Hematopoietic multipotent progenitor cell treated with erythropoietin and hydrocortisone succinate and interleukin-3 and kit ligand, for 8 days (in vitro differentiated cells): ENCODE measurements around the gene PUDP.
"Not testable (repeated sequence)": the region's sequence is repeated elsewhere in the genome, so short reads cannot be mapped to it uniquely, and the experiment has no call there.

Source experiments
- DNase-seq: peaks from one replicate; pipeline ENCODE4 v3.0.0-alpha.2; 2015

PUDP gene

GRCh38 chrX:7072856-7073255, 75.1 kb downstream of the PUDP start:
- no peak for DNase-seq

DNA sequence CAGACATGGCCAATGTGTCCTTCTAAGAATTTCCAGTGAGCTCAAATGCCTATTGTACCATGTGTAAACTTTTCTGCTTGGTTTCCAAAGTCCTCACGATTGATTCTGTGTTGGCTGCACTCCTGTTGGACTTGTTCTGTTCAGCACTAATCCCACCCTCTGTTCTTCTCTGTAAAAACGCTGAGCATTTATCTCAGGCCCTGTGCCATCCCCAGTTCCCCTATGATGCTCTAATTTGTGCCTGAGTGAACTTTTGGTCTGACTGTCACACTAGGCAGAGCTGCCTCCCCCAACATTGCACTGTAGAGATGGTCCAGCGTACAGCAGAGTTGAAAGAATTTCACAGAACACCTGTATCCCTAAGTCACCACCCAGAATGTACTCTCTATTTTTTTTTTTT, 76.6 kb downstream of the PUDP start:
- DNase-seq: no peak

DNA sequence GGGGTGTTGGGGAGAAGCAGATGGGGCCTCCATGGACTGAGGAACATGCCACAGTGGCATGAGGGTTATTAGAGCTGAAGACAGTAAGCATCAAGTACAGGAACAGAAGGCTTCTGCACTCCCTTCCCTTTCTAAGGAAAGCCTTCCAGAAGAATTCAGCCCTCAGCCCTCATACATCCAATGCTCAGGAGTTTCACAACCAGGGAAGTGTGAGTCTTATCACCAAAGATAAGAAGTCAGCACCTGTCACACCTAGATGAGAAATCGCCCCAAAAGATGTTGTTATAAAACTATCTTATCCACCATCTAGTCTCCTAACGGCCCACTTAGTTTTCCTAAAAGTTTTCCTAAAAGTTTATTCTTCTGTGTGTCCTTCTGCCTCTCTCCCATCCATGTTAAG, 78.4 kb downstream of the PUDP start:
- no peak for DNase-seq

GRCh38 chrX:7068939-7069367, 79.0 kb downstream of the PUDP start:
- no peak for DNase-seq

GRCh38 chrX:7067256-7067655, 80.7 kb downstream of the PUDP start:
- DNase-seq: no peak

- DNase-seq: no peak
These were observed 82.5 kb downstream of the PUDP start for GRCh38 chrX:7065473-7065872.

- no peak for DNase-seq
These were observed 85.0 kb downstream of the PUDP start for GRCh38 chrX:7062903-7063302.

DNA sequence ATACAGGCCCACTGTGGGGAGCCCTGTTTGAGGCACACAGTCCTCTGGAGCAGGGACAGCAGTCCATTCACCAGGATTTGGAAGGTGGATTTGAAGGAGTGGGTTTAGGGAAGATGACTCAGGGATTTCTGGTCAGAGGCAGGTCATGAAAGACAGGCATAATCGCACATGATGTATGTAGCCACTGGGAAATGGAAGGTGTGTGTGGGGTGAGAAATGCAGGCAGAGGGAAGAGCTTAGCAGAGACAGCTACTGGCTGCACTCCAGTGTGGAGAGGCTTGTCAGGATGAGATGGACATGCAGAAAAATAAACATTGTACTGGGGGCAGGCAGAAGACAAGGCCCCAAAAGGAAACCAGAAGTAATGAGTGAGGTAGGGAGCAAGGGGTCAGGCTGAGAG, 85.7 kb downstream of the PUDP start:
- DNase-seq: no peak

DNA sequence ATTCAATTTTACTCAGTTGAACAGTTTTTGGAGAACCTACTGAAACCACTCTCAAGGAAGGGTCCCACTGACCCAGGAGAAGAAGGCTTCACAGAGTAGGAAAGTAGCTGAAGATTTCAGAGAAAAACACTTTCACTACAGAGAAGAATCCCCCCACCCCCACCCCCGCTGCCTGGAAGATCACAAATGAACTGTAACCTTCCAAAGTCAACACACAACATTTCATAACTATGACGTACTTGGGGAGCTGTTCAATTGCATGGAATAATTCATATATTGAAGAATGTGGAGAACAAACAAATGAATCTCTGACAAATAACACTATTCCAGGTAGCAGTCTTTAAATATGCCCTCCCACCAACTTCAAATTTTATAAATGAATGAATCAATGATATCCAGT, 86.5 kb downstream of the PUDP start:
- DNase-seq: no peak

- no peak for DNase-seq
These were observed 87.5 kb downstream of the PUDP start for GRCh38 chrX:7060444-7060843.

GRCh38 chrX:7059859-7060258, 88.1 kb downstream of the PUDP start:
- no peak for DNase-seq

- no peak for DNase-seq
These were observed 88.6 kb downstream of the PUDP start for GRCh38 chrX:7059214-7059838.

DNA sequence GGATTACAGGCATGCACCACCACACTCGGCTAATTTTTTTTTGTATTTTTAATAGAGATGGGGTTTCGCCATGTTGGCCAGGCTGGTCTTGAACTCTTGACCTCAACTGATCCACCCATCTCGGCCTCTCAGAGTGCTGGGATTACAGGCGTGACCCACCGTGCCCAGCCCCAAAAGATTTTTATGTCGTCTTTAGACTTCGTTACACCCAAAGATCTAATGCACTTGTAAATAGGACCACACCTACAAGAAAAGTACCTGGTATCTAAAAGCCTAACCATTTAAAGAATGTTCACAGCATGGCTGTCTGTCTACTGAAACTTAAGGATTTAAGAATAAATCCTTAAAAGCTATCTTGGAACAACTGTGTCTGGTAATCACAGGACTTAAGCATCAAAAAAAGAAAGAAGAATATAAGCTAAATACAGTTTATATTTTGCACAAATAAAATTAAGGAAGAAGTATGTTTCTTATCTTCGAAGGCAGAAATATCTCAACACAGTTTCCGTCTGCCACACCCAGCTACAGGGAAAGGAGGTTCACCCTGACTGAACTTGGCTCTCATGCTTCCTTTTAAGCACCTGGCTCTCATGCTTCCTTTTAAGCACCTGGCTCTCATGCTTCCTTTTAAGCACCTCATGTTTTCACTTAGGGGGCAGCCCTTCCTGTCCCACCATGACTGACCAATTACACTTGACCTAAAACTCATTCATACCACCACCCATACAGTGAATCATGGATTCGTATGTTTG, 92.4 kb downstream of the PUDP start:
- peak; percentile 20 for DNase-seq

GRCh38 chrX:7054219-7055216, 93.4 kb downstream of the PUDP start:
- no peak for DNase-seq

GRCh38 chrX:7052541-7052940, 95.4 kb downstream of the PUDP start:
- DNase-seq: no peak

- DNase-seq: no peak
These were observed 97.7 kb downstream of the PUDP start for GRCh38 chrX:7050271-7050670.

DNA sequence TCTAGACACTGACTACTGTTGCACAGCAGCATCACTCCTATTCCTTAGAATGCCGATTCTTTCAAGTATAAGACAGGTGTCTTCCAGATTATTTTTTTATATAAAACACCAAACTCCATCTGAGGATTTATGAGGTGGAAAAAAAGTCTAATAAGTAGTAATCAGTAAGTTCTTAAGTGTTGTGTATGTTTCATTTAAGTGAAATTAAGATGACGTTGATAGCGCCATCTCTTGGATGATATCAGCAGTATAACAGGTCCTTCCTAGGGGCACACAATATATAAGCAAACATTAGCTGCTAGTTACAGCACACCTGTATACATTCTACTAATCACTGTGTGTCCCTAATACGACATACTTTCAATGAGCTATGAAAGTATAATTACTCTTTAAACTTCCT, 100.0 kb downstream of the PUDP start:
- DNase-seq: no peak

DNA sequence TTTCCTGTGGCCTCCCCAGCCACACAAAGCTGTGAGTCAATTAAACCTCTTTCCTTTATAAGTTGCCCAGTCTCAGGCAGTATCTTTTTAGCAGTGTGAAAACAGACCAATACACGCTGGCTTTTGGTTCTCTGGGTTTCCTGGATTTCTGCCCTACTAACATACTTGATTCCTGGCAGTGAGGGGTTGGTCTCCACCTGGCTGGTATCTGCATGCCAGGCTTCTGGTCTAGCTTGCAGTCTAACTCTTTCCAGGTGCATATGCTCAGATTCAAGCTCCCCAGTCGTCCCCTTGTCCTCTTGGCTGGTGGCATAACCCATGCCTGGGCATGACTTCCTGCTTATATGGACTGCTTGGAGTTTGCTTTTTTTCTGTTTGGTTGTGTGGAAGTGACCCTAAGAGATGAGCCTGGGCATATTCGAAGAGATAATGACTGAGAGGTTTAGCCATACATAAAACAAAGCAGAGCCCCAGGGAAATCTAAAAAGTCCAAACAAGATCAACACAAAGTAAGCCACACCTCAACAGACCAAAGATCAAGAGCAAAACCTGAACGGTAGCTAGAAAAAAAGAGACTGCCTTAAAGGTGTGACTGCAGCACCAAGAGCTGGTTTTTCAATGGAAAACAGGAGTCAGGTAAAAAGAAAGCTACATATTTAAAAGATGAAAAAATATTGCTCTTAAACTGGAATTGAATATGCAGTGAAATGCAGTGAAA, 102.6 kb downstream of the PUDP start:
- DNase-seq: no peak

DNA sequence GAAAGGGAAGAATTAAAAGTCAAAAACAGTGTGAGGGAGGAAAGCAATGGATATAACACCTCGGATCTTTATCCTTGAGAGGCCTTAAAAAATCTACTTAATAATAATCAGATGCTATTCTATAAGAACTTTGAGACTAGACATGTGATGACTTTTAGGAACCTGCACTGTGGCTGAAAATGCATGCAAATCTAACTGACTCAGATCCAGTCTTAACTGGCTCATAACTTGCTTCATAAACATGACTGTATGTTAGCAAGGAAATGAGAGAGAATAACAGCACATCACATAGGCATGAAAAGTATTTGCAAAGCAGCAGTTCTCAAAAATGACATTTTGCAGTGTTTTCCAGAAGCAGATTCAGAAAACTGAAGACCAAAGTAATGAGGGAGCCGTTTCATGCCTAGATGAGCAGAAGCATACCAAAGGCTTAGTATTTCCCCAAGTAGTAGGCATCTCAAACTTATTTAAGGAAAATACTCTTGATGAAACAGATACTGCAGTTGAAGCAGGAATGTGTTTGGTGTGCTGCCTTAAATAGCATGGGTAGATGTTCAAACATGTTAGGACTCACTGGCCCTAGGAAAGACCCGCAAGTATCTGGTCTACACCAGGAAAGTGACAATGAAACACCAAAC, 104.0 kb downstream of the PUDP start:
- DNase-seq: not testable (repeated sequence)

DNA sequence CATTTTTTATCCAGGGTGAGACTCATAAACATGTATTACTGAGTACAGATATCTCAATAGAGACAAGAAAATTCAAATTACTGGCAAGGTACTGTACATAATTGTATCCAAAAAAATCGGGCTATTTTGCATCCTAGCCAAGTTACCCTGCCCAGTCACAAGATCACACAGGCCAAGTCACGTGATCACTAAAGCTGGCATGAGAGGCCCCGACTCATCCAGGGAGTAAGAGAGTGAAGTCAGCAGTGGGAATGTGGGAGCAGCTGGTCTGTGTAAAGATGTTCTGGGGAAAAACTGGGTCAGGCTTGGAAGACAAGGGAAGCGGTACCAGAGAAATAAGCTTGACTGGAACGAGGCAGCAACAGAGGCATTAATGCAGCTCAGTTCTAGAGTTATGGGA, 119.7 kb downstream of the PUDP start:
- DNase-seq: no peak

DNA sequence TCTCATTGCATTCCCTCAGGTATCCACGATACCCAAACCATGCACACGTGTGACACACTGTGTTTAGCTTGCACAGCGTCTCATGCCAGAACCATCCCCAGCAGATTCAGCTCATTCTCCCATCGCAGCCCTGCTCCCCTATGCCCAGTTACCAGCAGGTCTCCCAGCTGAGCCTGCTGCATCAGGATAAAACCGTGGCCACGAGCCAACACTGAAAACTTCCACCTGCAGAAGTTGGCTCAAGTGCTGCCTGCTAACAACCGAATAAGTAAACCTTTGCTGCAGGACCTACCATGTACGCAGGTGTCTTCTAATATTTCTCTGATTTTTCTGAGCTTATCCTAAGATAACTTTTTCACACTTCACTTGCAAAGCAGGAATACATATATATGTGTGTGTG, 120.9 kb downstream of the PUDP start:
- DNase-seq: no peak

- DNase-seq: not testable (repeated sequence)
These were observed 121.6 kb downstream of the PUDP start for GRCh38 chrX:7026365-7026764.
